GM12874 (cell line): ENCODE measurements around the gene RIOK2.

ENCODE experiments used
- CTCF ChIP-seq: IDR thresholded peaks from 2 replicates; pipeline ENCODE4 v1.5.1; 2011; ENCODE audit warnings: low read depth, mild to moderate bottlenecking, control low read depth, low read length, moderate library complexity; ENCODE audit not compliant: insufficient read depth

Gene RIOK2

GRCh38 chr5:97149709-97150108 is 33.3 kb downstream of the RIOK2 start:
- no peak for TF ChIP-seq CTCF

GRCh38 chr5:97148288-97148687 is 34.8 kb downstream of the RIOK2 start:
- no peak for TF ChIP-seq CTCF

- TF ChIP-seq CTCF = no peak
These were observed 39.3 kb downstream of the RIOK2 start for GRCh38 chr5:97143704-97144103.

GRCh38 chr5:97142521-97143254 is 40.4 kb downstream of the RIOK2 start, which contains the start of gene LIX1:
Gene LIX1, minus strand, starts transcription at chr5:97142611. Its CDS starts 35 bp downstream, at chr5:97142576.
- TF ChIP-seq CTCF = peak; percentile 59

GRCh38 chr5:97141539-97141938 is 41.5 kb downstream of the RIOK2 start:
- TF ChIP-seq CTCF = no peak

- no peak for TF ChIP-seq CTCF
These were observed 42.0 kb downstream of the RIOK2 start for GRCh38 chr5:97141031-97141430.

GRCh38 chr5:97136475-97136874 is 46.6 kb downstream of the RIOK2 start:
- no peak for TF ChIP-seq CTCF
